DOHH2 (cell line): ENCODE results near the gene UNC5C.

Source experiments
- CTCF ChIP-seq: fragments of 200-600 bp; sonication (generic); IDR thresholded peaks from one replicate; pipeline ENCODE4 v1.5.1; 2014; ENCODE audit warnings: antibody characterized with exemption, mild to moderate bottlenecking, low read depth, low read length; ENCODE audit not compliant: poor library complexity, severe bottlenecking
- EZH2phosphoT487 ChIP-seq: fragments of 200-600 bp; sonication (generic); IDR thresholded peaks from 2 replicates; pipeline ENCODE4 v1.6.1; 2017; ENCODE audit warnings: borderline replicate concordance, mild to moderate bottlenecking, antibody characterized with exemption, low read length, moderate library complexity, mixed read lengths

GRCh38 chr4:95411371-95412088 lies 137.2 kb downstream of the UNC5C start:
- TF ChIP-seq CTCF (no peak), EZH2phosphoT487 (no peak)
